ENCODE measurements around the gene CLDN9. TPM values are rescaled to one million over a fixed set of nuclear protein-coding genes. Genes with fewer than 3 reads are reported as not detected.
A peak's percentile ranks its signal among the peaks of the same experiment; 100 is the strongest.

CLDN9 gene
- total RNA-seq, 1 experiment from 2014 or later: 0.05 TPM

- DNase-seq (ENCODE audit: extremely low read depth, low read depth): no peak
Observed at GRCh38 chr16:2991566-2992261, 21.0 kb upstream of the CLDN9 start.

- DNase-seq (ENCODE audit: extremely low read depth, low read depth): no peak
Observed at GRCh38 chr16:2992383-2993081, 20.2 kb upstream of the CLDN9 start.

GRCh38 chr16:2996298-2996697 lies 16.4 kb upstream of the CLDN9 start:
- no peak for DNase-seq (ENCODE audit: extremely low read depth, low read depth)

- DNase-seq (ENCODE audit: extremely low read depth, low read depth): no peak
Observed at GRCh38 chr16:2999929-3000328, 12.8 kb upstream of the CLDN9 start.

- DNase-seq (ENCODE audit: extremely low read depth, low read depth): no peak
Observed at GRCh38 chr16:3000540-3000939, 12.2 kb upstream of the CLDN9 start.

GRCh38 chr16:3001316-3001715 lies 11.4 kb upstream of the CLDN9 start:
- no peak for DNase-seq (ENCODE audit: extremely low read depth, low read depth)

- peak; percentile 99 for DNase-seq (ENCODE audit: extremely low read depth, low read depth)
Observed at GRCh38 chr16:3003582-3004270, 9.0 kb upstream of the CLDN9 start.

GRCh38 chr16:3004319-3004718 lies 8.4 kb upstream of the CLDN9 start:
- DNase-seq (ENCODE audit: extremely low read depth, low read depth): no peak

- DNase-seq (ENCODE audit: extremely low read depth, low read depth): no peak
Observed at GRCh38 chr16:3004781-3005284, 7.9 kb upstream of the CLDN9 start.

GRCh38 chr16:3007059-3007956 lies 5.4 kb upstream of the CLDN9 start:
- no peak for DNase-seq (ENCODE audit: extremely low read depth, low read depth)

GRCh38 chr16:3007957-3008689 lies 4.6 kb upstream of the CLDN9 start:
- DNase-seq (ENCODE audit: extremely low read depth, low read depth): no peak

- DNase-seq (ENCODE audit: extremely low read depth, low read depth): no peak
Observed at GRCh38 chr16:3008690-3009037, 4.1 kb upstream of the CLDN9 start.

- DNase-seq (ENCODE audit: extremely low read depth, low read depth): no peak
Observed at GRCh38 chr16:3009568-3010390, 2.9 kb upstream of the CLDN9 start.

GRCh38 chr16:3010510-3010909 lies 2.2 kb upstream of the CLDN9 start:
- DNase-seq (ENCODE audit: extremely low read depth, low read depth): no peak

- DNase-seq (ENCODE audit: extremely low read depth, low read depth): no peak
Observed at GRCh38 chr16:3012246-3012645, 477 bp upstream of the CLDN9 start.

GRCh38 chr16:3013491-3013951 lies 798 bp downstream of the CLDN9 start:
- no peak for DNase-seq (ENCODE audit: extremely low read depth, low read depth)

GRCh38 chr16:3013998-3014690 lies 1.4 kb downstream of the CLDN9 start:
- DNase-seq (ENCODE audit: extremely low read depth, low read depth): no peak

GRCh38 chr16:3014971-3015370 lies 2.2 kb downstream of the CLDN9 start:
- DNase-seq (ENCODE audit: extremely low read depth, low read depth): no peak
